NCI-H1092 treated with DMSO at 0.1 percent for 48 hours (cell line): ENCODE data around the gene PANK4.

Source experiments
- DNase-seq: peaks from one replicate; lab custom pipeline; 2025; lab: John Stamatoyannopoulos, UW

The PANK4 gene

GRCh38 chr1:2476061-2476999 is 50.1 kb downstream of the PANK4 start, which contains the start of gene PLCH2:
Gene PLCH2, plus strand, starts transcription at chr1:2476289. Its CDS starts 300 bp downstream, at chr1:2476589.
- no peak for DNase-seq

- DNase-seq, result no peak
Measured at GRCh38 chr1:2475571-2475970, 50.8 kb downstream of the PANK4 start.

- DNase-seq, result no peak
Measured at GRCh38 chr1:2474933-2475371, 51.4 kb downstream of the PANK4 start.

GRCh38 chr1:2474104-2474844 is 52.1 kb downstream of the PANK4 start:
- no peak for DNase-seq

GRCh38 chr1:2473198-2473597 is 53.2 kb downstream of the PANK4 start:
- DNase-seq, result no peak

GRCh38 chr1:2472561-2473177 is 53.7 kb downstream of the PANK4 start:
- DNase-seq, result no peak

GRCh38 chr1:2472109-2472508 is 54.3 kb downstream of the PANK4 start:
- DNase-seq, result no peak

GRCh38 chr1:2471587-2472001 is 54.8 kb downstream of the PANK4 start:
- no peak for DNase-seq

GRCh38 chr1:2471159-2471471 is 55.3 kb downstream of the PANK4 start:
- DNase-seq, result no peak

GRCh38 chr1:2470290-2471158 is 55.9 kb downstream of the PANK4 start:
- DNase-seq, result no peak

- DNase-seq, result no peak
Measured at GRCh38 chr1:2469103-2469940, 57.1 kb downstream of the PANK4 start.

GRCh38 chr1:2468540-2468939 is 57.9 kb downstream of the PANK4 start:
- DNase-seq, result no peak

GRCh38 chr1:2468041-2468472 is 58.3 kb downstream of the PANK4 start:
- DNase-seq, result no peak

- DNase-seq, result no peak
Measured at GRCh38 chr1:2466958-2467554, 59.3 kb downstream of the PANK4 start.

GRCh38 chr1:2466270-2466665 is 60.1 kb downstream of the PANK4 start:
- DNase-seq, result no peak

GRCh38 chr1:2465371-2466269 is 60.8 kb downstream of the PANK4 start:
- DNase-seq, result no peak

GRCh38 chr1:2463396-2463795 is 63.0 kb downstream of the PANK4 start:
- DNase-seq, result no peak

GRCh38 chr1:2462819-2463218 is 63.6 kb downstream of the PANK4 start:
- DNase-seq, result no peak
